PC-9 (cell line): ENCODE data around the gene MAGI3. TPM values are rescaled to one million over a fixed set of nuclear protein-coding genes. Genes with fewer than 3 reads are reported as not detected.

Source experiments
- BruUV-seq: library from RNA; stranded (reverse); fragments of 400-500 nt; replicated peaks from 2 replicates; lab custom pipeline; 2021; lab: Mats Ljungman, UMichigan
- CTCF ChIA-PET: fragments of 300-600 bp; sonication (Branson Sonifier 250); formaldehyde crosslinking; loops from one replicate; lab custom pipeline; 2022; ENCODE audit warnings: antibody characterized with exemption; lab: Charles Lee
- POLR2A ChIA-PET: fragments of 300-600 bp; sonication (Branson Sonifier 250); formaldehyde crosslinking; loops from one replicate; lab custom pipeline; 2022; ENCODE audit warnings: antibody characterized with exemption; ENCODE audit not compliant: unreplicated experiment; lab: Charles Lee
- DNase-seq, 2 experiments: peaks; one replicate each; pipeline versions ENCODE4 v3.0.0 to v3.0.0-alpha.2; 2015 to 2022; ENCODE audit warnings: mixed read lengths in 1 of 2
- H2AFZ ChIP-seq: fragments of 200-600 bp; sonication (generic); 2 replicates; pipeline ENCODE4 v1.8.1; 2017; ENCODE audit warnings: antibody characterized with exemption
- H3F3A ChIP-seq: fragments of 200-600 bp; sonication (generic); 2 replicates; pipeline ENCODE4 v1.8.1; 2017; ENCODE audit warnings: antibody characterized with exemption, mild to moderate bottlenecking, low read depth; ENCODE audit not compliant: insufficient read depth
- H3K27ac ChIP-seq: fragments of 200-600 bp; sonication (generic); 2 replicates; pipeline ENCODE4 v1.6.1; 2016; ENCODE audit warnings: mixed run types
- H3K27me3 ChIP-seq: fragments of 200-600 bp; sonication (generic); 2 replicates; pipeline ENCODE4 v1.6.1; 2016; ENCODE audit warnings: low read depth, mixed run types; ENCODE audit not compliant: insufficient read depth
- H3K36me3 ChIP-seq: fragments of 200-600 bp; sonication (generic); 2 replicates; pipeline ENCODE4 v1.6.1; 2016; ENCODE audit warnings: low read depth, mixed run types
- H3K4me1 ChIP-seq: fragments of 200-600 bp; sonication (generic); replicated peaks from 2 replicates; pipeline ENCODE4 v1.6.1; 2016; ENCODE audit warnings: mixed run types; ENCODE audit not compliant: insufficient read depth
- H3K4me2 ChIP-seq: fragments of 200-600 bp; sonication (generic); 2 replicates; pipeline ENCODE4 v1.6.1; 2017; ENCODE audit warnings: mixed run types
- H3K4me3 ChIP-seq: fragments of 200-600 bp; sonication (generic); 2 replicates; pipeline ENCODE4 v1.6.1; 2016; ENCODE audit warnings: mixed run types
- H3K79me2 ChIP-seq: fragments of 200-600 bp; sonication (generic); 2 replicates; pipeline ENCODE4 v1.6.1; 2017; ENCODE audit warnings: low read depth, mixed run types
- H3K9me2 ChIP-seq: fragments of 200-600 bp; sonication (generic); 2 replicates; pipeline ENCODE4 v1.8.1; 2017; ENCODE audit warnings: mild to moderate bottlenecking; ENCODE audit not compliant: insufficient read depth
- H3K9me3 ChIP-seq: fragments of 200-600 bp; sonication (generic); 2 replicates; pipeline ENCODE4 v1.8.1; 2016; ENCODE audit warnings: low read depth; ENCODE audit not compliant: insufficient read depth
- H4K20me1 ChIP-seq: fragments of 200-600 bp; sonication (generic); 2 replicates; pipeline ENCODE4 v1.8.1; 2017; ENCODE audit not compliant: insufficient read depth
- EZH2 ChIP-seq: fragments of 200-600 bp; sonication (generic); IDR thresholded peaks from 2 replicates; pipeline ENCODE4 v1.8.0; 2017; ENCODE audit warnings: antibody characterized with exemption, low read depth
- intact Hi-C: fragments of 100-400 bp; cut with micrococcal nuclease; formaldehyde crosslinking; loops from one replicate; pipeline ENCODE4 v1.10.0; 2022; ENCODE audit not compliant: unreplicated experiment
- total RNA-seq: library from RNA; stranded (reverse); gene quantifications from 2 replicates; pipeline ENCODE4 v1.2.3, GENCODE V29; 2021
- TF ChIP-seq, protein P1 (sequence below): fragments of 200-600 bp; sonication (generic); conservative IDR thresholded peaks from 2 replicates; pipeline ENCODE4 v1.6.1; 2017; ENCODE audit warnings: mixed run types, antibody characterized with exemption, mild to moderate bottlenecking, moderate library complexity

Gene MAGI3
- total RNA-seq, 1 experiment from 2014 or later = 17.3 TPM

GRCh38 chr1:113369040-113369439 is 21.3 kb upstream of the MAGI3 start:
- TF ChIP-seq EZH2 = no peak
- H3K9me3 ChIP-seq = no peaks in the 10 kb centered on the region
- ChIA-PET POLR2A (no interaction called here), CTCF (no interaction called here)
- intact Hi-C loops = no loop called here
- no peak overlapping the region for H2AFZ ChIP-seq
- H3K27me3 ChIP-seq = no peaks in the 10 kb centered on the region
- no peaks in the 10 kb centered on the region for H3K9me2 ChIP-seq
- H3K79me2 ChIP-seq = no peaks in the 10 kb centered on the region
- no peaks in the 10 kb centered on the region for H3F3A ChIP-seq
- no peak overlapping the region for H3K4me3 ChIP-seq
- H3K4me2 ChIP-seq = no peak overlapping the region
- no peaks in the 10 kb centered on the region; the same call in 1 of the 2 replicates for H3K36me3 ChIP-seq
- H3K4me1 ChIP-seq = no peaks in the 10 kb centered on the region
- no peak overlapping the region for H3K27ac ChIP-seq
- no peaks in the 10 kb centered on the region for H4K20me1 ChIP-seq
- no TSS peak for BruUV-seq
- no peak for DNase-seq

DNA sequence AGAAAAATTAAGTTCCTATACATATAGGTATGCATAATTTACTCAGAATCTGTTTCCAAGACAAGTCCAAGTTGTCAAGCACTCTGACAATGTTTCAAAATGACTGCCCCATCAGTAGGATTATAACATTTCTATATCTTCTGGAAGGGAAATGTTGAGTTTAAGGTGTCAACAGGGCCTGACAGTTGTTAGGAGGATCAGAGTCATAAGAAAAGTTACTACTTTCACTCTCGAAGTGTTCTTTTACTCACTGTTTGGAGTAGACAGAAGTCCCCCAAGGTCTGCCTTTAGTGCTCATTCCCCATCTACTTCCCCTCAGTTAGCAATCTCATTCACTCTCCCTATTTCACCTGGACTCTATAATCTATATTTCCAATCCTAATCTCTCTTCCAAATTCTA is 20.6 kb upstream of the MAGI3 start:
- BruUV-seq = no TSS peak
- ChIA-PET POLR2A (no interaction called here), CTCF (no interaction called here)
- no peak overlapping the region for H3K27ac ChIP-seq
- no peaks in the 10 kb centered on the region for H4K20me1 ChIP-seq
- no peaks in the 10 kb centered on the region for H3K79me2 ChIP-seq
- no peak overlapping the region for H3K4me2 ChIP-seq
- H2AFZ ChIP-seq = no peak overlapping the region
- no peaks in the 10 kb centered on the region for H3K9me2 ChIP-seq
- H3K27me3 ChIP-seq = no peaks in the 10 kb centered on the region
- no peaks in the 10 kb centered on the region for H3K9me3 ChIP-seq
- TF ChIP-seq EZH2 = no peak
- TF ChIP-seq, protein P1, sequence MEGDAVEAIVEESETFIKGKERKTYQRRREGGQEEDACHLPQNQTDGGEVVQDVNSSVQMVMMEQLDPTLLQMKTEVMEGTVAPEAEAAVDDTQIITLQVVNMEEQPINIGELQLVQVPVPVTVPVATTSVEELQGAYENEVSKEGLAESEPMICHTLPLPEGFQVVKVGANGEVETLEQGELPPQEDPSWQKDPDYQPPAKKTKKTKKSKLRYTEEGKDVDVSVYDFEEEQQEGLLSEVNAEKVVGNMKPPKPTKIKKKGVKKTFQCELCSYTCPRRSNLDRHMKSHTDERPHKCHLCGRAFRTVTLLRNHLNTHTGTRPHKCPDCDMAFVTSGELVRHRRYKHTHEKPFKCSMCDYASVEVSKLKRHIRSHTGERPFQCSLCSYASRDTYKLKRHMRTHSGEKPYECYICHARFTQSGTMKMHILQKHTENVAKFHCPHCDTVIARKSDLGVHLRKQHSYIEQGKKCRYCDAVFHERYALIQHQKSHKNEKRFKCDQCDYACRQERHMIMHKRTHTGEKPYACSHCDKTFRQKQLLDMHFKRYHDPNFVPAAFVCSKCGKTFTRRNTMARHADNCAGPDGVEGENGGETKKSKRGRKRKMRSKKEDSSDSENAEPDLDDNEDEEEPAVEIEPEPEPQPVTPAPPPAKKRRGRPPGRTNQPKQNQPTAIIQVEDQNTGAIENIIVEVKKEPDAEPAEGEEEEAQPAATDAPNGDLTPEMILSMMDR = no peak
- H3F3A ChIP-seq = no peaks in the 10 kb centered on the region
- DNase-seq = no peak
- no peaks in the 10 kb centered on the region for H3K4me1 ChIP-seq
- H3K36me3 ChIP-seq = no peaks in the 10 kb centered on the region; the same call in 1 of the 2 replicates
- no peak overlapping the region for H3K4me3 ChIP-seq
- intact Hi-C loops = no loop called here

GRCh38 chr1:113370868-113371267 is 19.4 kb upstream of the MAGI3 start:
- Histone ChIP-seq H3F3A (no peaks in the 10 kb centered on the region), H3K4me2 (no peak overlapping the region), H3K9me2 (no peaks in the 10 kb centered on the region), H3K79me2 (no peaks in the 10 kb centered on the region), H3K27me3 (no peaks in the 10 kb centered on the region), H3K36me3 (no peaks in the 10 kb centered on the region; the same call in 1 of the 2 replicates), H4K20me1 (no peaks in the 10 kb centered on the region), H3K4me3 (no peak overlapping the region), H3K27ac (no peak overlapping the region), H3K9me3 (no peaks in the 10 kb centered on the region), H2AFZ (no peak overlapping the region), H3K4me1 (no peaks in the 10 kb centered on the region)
- ChIA-PET CTCF (no interaction called here), POLR2A (no interaction called here)
- no TSS peak for BruUV-seq
- TF ChIP-seq EZH2 = no peak
- TF ChIP-seq, protein P1 = no peak
- no peak for DNase-seq
- intact Hi-C loops = no loop called here

DNA sequence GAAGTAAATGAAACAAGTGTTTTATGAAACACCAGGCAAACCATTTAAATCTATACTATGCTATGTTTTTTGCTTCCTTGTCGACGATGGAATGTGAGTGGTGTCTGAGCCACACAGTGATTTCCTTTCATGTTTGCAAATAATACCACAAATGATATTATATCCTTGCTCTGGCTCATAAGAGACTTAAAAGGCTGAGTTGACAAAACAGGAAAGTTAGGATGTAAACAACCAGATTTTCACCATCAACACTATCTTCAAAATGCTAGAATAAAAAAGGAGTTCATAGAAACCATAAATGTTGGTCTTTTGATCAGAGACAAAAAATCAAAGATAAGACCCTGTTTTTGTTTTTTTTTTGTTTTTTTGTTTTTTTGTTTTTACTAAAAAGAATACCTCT is 17.8 kb upstream of the MAGI3 start:
- no peak for DNase-seq
- Histone ChIP-seq H3K36me3 (no peaks in the 10 kb centered on the region), H3K79me2 (no peaks in the 10 kb centered on the region), H3K4me2 (no peak overlapping the region), H2AFZ (no peak overlapping the region; the same call in 1 of the 2 replicates), H3K27me3 (no peaks in the 10 kb centered on the region), H3K27ac (no peak overlapping the region), H3F3A (no peaks in the 10 kb centered on the region), H3K9me2 (no peaks in the 10 kb centered on the region), H3K4me1 (no peaks in the 10 kb centered on the region), H3K4me3 (no peak overlapping the region), H3K9me3 (no peaks in the 10 kb centered on the region), H4K20me1 (no peaks in the 10 kb centered on the region)
- TF ChIP-seq EZH2 = no peak
- no TSS peak for BruUV-seq
- intact Hi-C loops = no loop called here
- ChIA-PET CTCF (no interaction called here), POLR2A (no interaction called here)
